HG03342 (cell line): Measurements from ENCODE around the gene MAMSTR.
"Not testable (repeated sequence)": the region's sequence is repeated elsewhere in the genome, so short reads cannot be mapped to it uniquely, and the experiment has no call there.

ENCODE experiments used
- ATAC-seq: cut with Tn5 transposase; IDR thresholded peaks from one replicate; pipeline ENCODE4 v1.9.1; 2021; ENCODE audit warnings: mild to moderate bottlenecking, moderate library complexity; ENCODE audit not compliant: unreplicated experiment

The MAMSTR gene, protein sequence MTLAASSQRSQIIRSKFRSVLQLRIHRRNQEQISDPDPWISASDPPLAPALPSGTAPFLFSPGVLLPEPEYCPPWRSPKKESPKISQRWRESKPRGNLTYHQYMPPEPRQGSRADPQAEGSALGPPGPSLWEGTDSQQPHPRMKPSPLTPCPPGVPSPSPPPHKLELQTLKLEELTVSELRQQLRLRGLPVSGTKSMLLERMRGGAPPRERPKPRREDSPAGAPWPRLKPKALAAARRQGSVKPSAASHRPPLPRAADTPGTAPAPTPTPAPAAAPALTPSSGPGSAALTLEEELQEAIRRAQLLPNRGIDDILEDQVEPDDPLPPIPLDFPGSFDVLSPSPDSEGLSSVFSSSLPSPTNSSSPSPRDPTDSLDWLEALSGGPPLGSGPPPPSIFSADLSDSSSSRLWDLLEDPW

DNA sequence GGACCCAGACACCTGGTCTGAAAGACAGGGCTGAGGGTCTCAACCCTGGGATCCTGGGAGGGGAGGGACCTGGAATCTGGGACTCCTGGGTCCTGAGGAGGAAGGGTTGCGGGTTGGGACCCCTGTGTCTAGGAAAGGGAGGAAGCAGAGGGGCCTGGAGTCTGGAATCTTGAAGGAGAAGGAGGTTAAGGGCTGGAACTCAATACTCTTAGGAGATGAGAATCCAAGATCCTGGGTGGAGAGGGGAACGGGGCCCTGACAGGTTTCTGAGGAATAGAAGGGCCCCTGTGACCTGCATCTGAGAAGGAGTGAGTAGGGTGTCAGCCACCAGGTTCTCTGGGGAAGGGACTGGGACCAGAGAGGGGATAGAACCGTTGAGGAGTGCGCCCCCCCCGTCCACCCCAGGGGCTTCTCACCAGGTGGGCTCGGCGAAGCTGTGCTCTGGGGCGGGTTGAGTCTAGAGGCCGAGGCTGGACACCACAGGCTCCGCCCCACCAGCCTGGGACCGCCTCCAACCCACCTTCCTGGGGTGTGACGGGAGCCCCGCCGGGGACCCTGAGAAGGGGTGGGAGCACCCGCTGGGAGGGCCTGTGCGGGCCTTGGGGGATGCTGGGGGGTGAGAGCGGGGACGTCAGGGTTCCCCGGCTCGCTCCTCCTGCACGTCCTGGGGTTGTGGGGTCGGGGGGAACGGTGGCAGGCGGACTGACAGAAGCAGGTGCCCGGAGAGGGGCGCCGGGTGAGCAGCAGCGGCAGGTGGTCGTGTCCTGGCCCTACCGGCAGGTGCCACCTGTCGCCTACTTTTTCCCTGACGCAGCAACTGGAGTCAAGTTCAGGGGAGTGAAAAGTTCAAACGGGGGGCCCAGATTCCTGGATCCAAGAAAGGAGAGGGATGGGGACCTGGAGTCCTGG is at the start of gene MAMSTR:
MAMSTR (minus strand) TSS at position 463 of the 909 bp plus-strand sequence. CDS start 694 bp downstream, outside the sequence.
- no peak for ATAC-seq

DNA sequence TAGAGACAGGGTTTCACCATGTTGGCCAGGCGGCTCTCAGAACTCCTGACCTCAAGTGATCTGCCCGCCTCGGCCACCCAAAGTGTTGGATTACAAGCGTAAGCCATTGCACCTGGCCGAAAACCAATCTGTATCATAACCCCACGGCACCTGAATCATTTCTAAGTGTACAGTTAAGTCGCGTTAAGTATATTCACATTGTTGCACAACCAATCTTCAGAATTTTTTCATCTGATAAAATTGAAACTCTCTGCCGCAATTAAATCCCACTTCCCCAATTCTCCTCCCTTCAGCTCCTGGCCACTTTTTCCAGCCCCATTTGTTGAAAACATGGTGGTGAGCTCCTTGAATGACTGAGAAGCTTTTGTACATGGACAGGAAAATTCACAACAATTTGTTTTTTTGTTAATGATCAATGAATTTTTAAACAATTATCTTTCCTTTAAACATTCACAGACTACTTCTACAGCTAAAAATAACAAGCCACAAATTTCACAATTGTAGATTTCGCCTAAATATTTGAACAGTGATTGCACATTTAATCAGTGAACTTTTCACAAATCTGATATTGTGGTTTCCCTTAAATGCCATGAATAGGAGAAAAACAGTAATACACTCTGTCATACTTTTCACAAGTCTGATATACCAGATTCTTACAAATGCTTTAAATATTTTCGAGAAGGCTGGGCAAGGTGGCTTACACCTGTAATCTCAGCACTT is 49.6 kb upstream of the MAMSTR start:
- no peak for ATAC-seq

DNA sequence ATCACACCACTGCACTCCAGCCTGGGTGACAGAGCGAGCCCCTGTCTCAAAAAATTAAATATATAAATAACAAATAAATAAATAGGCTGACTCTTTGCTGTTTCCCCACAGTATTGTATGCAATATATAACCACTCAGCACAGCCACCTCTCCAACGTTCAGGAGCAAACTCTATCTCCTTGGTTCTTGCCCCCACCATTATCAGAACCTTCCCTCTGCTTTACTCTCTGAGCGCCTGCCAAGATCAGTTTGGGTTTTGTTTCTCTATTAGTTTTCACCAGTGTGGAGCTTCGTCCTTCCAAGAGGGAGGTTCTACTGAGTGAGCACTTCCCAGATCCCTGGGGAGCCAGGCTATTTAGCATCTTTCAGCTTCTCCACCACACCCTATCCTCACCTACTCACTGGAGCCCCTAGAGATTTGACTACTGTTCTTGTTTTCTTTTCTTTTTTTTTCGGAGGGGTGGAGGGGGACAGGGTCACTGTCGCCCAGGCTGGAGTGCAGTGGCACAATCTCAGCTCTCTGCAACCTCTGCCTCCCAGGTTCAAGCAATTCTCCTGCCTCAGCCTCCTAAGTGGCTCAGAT is 48.7 kb upstream of the MAMSTR start:
- not testable (repeated sequence) for ATAC-seq

DNA sequence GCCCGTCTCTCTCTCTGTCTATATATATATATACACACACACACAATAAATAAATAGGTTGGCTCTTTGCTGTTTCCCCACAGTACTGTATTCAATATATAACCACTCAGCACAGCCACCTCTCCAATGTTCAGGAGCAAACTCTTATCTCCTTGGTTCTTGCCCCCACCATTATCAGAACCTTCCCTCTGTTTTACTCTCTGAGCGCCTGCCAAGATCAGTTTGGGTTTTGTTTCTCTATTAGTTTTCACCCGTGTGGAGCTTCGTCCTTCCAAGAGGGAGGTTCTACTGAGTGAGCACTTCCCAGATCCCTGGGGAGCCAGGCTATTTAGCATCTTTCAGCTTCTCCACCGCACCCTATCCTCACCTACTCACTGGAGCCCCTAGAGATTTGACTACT is 46.3 kb upstream of the MAMSTR start:
- ATAC-seq: not testable (repeated sequence)

DNA sequence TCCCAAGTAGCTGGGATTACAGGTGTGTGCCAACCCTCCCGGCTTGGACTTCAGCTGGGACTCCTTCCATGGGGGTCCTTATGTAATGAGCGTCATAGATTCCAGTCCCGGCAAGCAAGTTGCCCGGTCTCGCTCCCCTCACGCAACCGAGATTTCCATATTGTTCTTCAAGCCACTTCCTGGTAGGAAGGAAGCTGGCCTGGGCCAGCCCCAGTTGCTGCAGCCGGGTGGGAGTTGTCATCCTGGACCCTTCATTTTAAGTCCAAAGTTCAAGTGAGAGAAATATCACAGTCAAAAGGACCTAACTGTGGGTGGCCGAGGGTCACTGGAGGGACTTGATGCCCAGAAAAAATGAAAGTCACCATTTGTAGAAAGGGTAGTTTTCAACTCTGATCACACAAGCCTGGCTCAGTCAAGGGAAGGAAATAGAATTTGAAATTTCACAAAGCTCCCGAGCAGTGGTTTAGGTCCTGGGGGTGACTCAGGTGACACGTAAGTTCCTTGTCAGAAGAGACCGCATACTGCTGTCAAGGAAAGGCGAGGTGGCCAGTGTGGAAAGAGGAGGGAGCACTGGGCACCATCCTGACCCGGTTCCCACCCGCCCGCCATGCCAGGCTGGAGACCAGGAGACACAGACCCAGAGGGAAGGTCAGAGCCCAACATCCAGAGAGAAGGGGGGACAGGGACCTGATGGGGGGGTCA is 41.1 kb upstream of the MAMSTR start:
- ATAC-seq: no peak

DNA sequence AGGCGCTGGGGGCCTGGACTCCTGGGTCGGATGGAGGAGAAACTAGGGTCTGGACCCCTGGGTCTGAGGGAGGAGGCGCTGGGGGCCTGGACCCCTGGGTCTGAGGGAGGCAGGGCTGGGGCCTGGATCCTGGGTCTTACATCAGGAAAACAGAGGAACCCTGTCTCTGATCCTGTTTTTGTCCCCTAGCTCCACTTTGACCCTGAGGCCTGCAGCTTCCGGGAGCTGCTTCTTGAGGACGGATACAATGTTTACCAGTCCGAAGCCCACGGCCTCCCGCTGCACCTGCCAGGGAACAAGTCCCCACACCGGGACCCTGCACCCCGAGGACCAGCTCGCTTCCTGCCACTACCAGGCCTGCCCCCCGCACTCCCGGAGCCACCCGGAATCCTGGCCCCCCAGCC is 38.2 kb upstream of the MAMSTR start:
- ATAC-seq: no peak

DNA sequence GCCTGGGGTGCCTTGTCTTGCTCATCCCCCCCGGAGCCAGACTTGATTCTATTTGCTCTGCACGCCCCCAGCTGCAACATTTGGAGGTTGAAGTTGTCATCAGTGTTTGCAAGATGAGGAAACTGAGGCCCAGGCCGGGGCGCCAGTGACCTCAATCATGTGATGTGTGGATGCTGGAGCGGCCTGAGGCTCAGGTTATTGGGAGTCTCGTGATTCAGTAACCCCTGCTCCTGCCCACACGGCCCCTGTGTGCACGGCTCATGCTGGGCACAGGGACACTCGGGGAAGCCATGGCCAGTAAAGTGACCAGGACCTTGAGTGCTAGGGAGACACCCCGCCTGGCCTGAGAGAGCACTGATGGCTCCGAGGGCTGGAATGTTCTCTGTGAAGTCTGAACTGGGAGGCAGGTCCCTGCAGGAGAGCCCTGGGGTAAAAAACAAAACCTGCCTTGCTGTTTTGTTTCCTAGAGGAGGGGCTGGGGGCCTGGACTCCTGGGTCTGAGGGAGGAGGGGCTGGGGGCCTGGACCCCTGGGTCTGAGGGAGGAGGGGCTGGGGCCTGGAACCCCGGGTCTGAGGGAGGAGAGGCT is 37.7 kb upstream of the MAMSTR start:
- ATAC-seq: no peak

DNA sequence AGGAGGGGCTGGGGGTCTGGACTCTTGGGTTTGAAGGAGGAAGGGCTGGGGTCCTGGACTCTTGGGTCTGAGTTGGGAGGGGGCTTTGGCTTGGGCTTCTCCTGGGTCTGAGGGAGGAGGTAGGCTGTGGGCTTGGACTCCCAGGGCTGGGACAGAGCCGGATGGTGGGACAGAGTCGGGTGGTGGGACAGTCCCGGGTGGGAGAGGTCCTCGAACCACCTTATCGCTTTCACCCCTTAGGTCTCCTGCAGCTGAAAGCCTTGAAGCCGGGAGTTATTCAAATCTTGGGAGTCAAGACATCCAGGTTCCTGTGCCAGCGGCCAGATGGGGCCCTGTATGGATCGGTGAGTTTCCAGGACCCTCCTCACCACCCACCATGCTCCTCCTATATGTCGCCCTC is 37.2 kb upstream of the MAMSTR start:
- no peak for ATAC-seq

DNA sequence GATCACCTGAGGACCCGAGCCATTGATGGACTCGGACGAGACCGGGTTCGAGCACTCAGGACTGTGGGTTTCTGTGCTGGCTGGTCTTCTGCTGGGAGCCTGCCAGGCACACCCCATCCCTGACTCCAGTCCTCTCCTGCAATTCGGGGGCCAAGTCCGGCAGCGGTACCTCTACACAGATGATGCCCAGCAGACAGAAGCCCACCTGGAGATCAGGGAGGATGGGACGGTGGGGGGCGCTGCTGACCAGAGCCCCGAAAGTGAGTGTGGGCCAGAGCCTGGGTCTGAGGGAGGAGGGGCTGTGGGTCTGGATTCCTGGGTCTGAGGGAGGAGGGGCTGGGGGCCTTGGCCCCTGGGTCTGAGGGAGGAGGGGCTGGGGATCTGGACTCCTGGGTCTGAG is 36.7 kb upstream of the MAMSTR start:
- no peak for ATAC-seq

DNA sequence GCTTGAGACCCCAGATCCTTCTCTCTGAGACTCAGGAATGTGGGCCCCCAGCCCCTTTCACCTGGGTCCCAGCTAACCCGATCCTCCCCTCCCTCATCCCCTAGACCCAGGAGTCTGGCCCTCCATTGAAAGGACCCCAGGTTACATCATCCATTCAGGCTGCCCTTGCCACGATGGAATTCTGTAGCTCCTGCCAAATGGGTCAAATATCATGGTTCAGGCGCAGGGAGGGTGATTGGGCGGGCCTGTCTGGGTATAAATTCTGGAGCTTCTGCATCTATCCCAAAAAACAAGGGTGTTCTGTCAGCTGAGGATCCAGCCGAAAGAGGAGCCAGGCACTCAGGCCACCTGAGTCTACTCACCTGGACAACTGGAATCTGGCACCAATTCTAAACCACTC is 36.3 kb upstream of the MAMSTR start:
- no peak for ATAC-seq

DNA sequence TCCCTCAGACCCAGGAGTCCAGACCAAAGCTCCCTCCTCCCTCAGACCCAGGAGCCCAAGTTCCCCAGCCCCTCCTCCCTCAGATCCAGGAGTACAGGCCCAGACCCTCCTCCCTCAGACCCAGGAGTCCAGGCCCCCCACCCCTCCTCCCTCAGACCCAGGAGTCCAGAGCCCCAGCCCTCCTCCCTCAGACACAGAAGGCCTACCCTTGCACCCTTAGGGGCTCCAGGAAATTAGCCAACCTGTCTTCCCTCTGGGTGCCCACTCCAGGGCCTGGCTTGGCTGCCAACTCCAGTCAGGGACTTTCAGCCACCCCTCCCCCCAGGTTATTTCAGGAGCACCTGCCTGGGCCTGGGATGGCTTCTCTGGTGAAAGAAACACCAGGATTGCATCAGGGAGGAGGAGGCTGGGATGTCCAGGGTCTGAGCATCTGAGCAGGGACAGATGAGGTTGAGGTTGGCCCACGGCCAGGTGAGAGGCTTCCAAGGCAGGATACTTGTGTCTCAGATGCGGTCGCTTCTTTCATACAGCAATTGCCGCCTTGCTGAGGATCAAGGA is 35.6 kb upstream of the MAMSTR start, which contains the start of gene FGF21:
FGF21 (plus strand) TSS at position 441 of the 558 bp plus-strand sequence. CDS start 713 bp downstream, outside the sequence.
- no peak for ATAC-seq

DNA sequence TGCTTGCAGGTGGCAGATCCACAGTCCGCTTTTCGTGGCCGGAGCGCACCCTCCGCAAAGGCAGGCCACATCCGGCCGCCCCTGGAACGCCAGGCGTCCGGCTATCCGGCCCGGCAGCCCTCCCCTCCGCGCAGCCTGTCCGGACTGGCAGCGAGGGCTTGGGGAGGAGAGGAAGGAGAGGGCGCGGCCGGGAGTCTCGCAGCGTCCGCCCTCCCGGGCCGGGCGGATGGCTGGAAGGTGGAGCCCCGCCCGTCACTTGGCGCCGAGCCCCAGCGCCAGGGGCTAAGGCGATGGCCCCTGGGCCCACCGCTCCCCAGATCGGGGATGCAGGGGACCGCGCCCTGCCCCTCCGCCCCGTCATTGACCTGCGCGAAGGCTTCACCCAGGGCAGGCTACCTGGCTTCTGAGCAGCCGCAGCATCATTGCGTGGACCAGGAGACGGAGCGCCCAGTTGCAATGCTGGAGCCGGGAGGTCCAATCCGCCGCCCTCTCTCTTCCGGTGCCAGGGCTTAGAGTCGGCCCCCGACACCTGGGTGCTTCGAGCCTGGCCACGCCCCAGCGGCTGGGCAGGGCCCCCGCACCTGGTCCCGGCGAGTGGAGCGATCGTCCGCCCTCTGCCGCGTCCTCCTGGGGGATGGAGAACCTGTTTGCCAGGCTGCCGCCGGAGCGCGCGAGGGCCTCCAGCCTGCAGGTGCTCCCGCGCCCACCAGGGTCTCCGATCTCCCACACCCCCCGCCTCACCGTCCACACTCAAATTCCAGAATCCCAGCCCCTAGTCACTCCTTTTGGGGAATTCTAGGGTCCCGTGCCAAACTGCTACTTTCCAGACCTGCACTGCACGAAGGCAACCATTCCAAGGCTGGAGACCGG is 33.2 kb upstream of the MAMSTR start, which contains the start of gene FUT1:
FUT1 (minus strand) TSS at position 146 of the 870 bp plus-strand sequence. CDS start 1,360 bp downstream, outside the sequence.
- ATAC-seq: no peak

DNA sequence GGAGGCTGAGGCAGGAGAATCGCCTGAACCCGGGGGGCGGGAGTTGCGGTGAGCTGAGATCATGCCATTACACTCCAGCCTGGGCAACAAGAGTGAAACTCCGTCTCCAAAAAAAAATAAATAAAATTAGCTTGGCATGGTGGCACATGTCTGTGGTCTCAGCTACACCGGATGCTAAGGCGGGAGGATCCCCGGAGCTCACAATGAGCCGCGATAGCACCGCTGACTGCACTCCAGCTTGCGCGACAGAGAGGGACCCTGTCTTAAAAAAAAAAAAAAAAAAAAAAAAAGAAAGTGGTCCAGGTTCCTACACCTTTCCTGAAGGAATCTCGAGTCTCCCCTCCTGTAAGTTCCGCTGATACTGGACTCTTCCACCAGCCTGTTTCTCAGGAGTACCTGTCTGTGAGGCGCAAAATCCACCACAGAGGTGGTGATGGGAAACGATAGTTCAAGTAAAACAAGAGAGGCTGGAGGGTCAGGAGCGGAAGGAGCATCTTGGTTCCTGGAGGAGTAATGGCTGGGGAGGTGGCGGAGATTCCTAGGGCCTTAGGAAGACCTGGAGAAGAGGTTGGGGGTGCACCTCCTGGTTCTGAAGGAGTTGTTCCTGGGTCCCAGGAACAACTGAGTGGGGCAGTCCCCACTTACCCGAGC is 32.4 kb upstream of the MAMSTR start:
- ATAC-seq: no peak

DNA sequence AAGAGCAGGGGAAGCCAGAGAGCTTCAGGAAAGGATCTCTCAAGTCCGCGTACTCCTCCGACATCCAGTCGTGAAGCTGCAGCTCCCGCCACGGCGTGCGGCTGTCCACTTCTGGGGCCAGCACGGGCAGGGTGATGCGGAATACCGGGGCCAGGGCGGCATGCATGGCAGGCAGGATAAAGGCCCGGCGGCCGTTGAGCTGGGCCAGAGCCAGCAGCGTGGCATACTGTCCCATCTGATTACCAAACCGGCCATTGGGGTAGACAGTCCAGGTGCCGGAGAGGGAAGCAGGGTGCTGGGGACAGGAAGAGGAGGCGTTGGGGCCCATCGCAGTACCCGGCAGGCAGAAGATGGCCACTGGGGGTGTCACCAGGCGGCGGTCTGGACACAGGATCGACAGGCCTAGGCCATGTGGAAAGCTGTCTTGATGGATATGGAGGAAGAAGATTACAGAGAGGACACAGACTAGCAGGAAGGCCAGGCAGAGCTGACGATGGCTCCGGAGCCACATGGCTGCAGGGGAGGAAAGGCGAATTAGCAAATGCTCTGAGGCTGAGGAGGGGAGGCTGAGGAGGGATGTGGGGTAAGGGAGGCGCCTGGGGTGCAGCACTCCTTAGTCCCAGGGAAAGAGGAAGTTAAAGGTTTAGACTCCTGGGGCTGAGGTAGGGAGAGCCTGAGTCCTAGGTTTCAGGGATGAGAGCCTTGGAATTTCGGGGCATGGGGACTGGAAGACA is 31.4 kb upstream of the MAMSTR start:
- no peak for ATAC-seq

DNA sequence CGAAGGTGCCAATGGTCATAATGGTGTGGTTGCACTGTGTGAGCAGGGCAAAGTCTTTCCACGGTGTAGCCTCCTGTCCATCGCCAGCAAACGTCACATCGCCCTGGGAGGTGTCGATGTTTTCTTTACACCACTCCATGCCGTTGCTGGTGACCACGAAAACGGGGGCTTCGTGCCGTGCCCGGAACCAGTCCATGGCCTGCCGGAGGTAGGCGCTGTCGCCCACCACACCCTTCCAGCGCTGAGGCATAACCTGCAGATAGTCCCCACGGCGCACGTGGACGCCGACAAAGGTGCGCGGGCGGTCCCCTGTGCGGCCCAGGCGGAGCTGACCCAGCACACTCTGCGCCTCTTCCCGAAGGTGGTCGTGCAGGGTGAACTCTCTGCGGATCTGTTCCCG is 30.8 kb upstream of the MAMSTR start:
- no peak for ATAC-seq

DNA sequence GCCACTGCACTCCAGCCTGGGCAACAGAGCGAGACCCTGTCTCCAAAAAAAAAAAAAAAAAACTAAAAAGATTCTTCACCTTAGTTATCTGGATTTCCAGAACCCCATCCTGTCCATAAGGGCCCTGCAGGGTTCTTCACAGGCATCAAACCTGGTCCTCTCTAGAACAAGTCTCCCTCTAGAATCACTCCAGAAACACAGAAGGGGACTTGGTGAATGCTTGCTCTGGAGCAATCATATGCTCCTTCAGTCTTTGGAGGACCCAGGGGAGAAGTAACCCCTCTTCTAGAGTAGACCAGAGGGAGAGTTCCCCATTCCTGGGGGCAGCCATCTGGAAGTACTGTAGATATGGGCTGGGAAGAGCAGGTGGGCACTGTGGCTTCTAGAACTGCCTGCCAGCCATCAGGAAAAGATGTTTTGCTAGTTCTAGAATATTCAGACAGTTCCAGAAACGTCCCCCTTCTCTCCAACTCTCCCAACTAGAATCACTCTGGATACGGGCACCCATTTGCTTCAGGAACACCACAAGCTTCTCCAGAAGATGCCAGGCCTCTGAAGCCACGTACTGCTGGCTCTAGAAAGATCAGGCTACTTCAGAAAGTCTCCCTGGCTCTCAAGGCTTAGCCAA is 30.2 kb upstream of the MAMSTR start:
- ATAC-seq: no peak
